GM19035 (cell line): ENCODE data around the gene MAML3.

Experiments
- ATAC-seq: cut with Tn5 transposase; IDR thresholded peaks from one replicate; pipeline ENCODE4 v1.9.1; 2021; ENCODE audit not compliant: unreplicated experiment

The MAML3 gene

GRCh38 chr4:140156529-140157171 is 2.7 kb upstream of the MAML3 start:
- peak; percentile 61 for ATAC-seq

GRCh38 chr4:140154572-140154891 is 548 bp upstream of the MAML3 start:
- ATAC-seq: no peak

GRCh38 chr4:140153419-140153717 is 616 bp downstream of the MAML3 start:
- no peak for ATAC-seq

- ATAC-seq: no peak
These were observed 1.1 kb downstream of the MAML3 start for GRCh38 chr4:140152751-140153418.

- ATAC-seq: no peak
These were observed 1.8 kb downstream of the MAML3 start for GRCh38 chr4:140152013-140152703.

GRCh38 chr4:140151699-140152012 is 2.3 kb downstream of the MAML3 start:
- ATAC-seq: no peak

GRCh38 chr4:140150886-140151698 is 2.9 kb downstream of the MAML3 start:
- ATAC-seq: no peak

GRCh38 chr4:140150636-140150885 is 3.4 kb downstream of the MAML3 start:
- ATAC-seq: no peak

GRCh38 chr4:140149846-140150635 is 3.9 kb downstream of the MAML3 start:
- ATAC-seq: no peak

- no peak for ATAC-seq
These were observed 9.9 kb downstream of the MAML3 start for GRCh38 chr4:140144050-140144449.

- no peak for ATAC-seq
These were observed 12.7 kb downstream of the MAML3 start for GRCh38 chr4:140141210-140141835.

GRCh38 chr4:140140566-140140965 is 13.4 kb downstream of the MAML3 start:
- no peak for ATAC-seq

GRCh38 chr4:140138428-140138827 is 15.6 kb downstream of the MAML3 start:
- no peak for ATAC-seq

GRCh38 chr4:140137671-140138070 is 16.3 kb downstream of the MAML3 start:
- ATAC-seq: no peak

- ATAC-seq: no peak
These were observed 17.5 kb downstream of the MAML3 start for GRCh38 chr4:140136509-140136908.

GRCh38 chr4:140135529-140136088 is 18.4 kb downstream of the MAML3 start:
- ATAC-seq: no peak

- ATAC-seq: no peak
These were observed 19.1 kb downstream of the MAML3 start for GRCh38 chr4:140134746-140135425.

GRCh38 chr4:140133576-140133975 is 20.4 kb downstream of the MAML3 start:
- ATAC-seq: no peak

- ATAC-seq: no peak
These were observed 22.2 kb downstream of the MAML3 start for GRCh38 chr4:140131675-140132229.

GRCh38 chr4:140130677-140131076 is 23.3 kb downstream of the MAML3 start:
- ATAC-seq: no peak
